ENCODE measurements around the gene MAVS.

GRCh38 chr20:3828798-3829197 is 17.8 kb upstream of the MAVS start:
- TF ChIP-seq RARB (CRISPR knock-in tag; IDR thresholded peaks at IDR 0.05) (no peak), ISL1 (CRISPR knock-in tag; IDR thresholded peaks at IDR 0.05) (no peak), ZFP30 (CRISPR knock-in tag; IDR thresholded peaks at IDR 0.05) (no peak), ZFP3 (CRISPR knock-in tag; IDR thresholded peaks at IDR 0.05) (no peak), PATZ1 (CRISPR knock-in tag; IDR thresholded peaks at IDR 0.05; ENCODE audit: borderline replicate concordance) (no peak)
